Renal cortex interstitium (tissue), 11 donors: ENCODE data around the gene LDLRAD3. TPM values are rescaled to one million over a fixed set of nuclear protein-coding genes. Genes with fewer than 3 reads are reported as not detected.

ENCODE experiments used
- DNase-seq, 11 donors: peaks; one replicate each; pipeline ENCODE4 v3.0.0-alpha.2; 2013; ENCODE audit warnings: low read depth in 9 of 11, low spot score in 4 of 11; ENCODE audit errors: extremely low read depth in 1 of 11
- polyA plus RNA-seq, 3 donors: library from polyadenylated mRNA; unstranded; fragments of 120-200 nt; gene quantifications; one replicate each; pipeline ENCODE4 v1.2.1, GENCODE V29; 2013; ENCODE audit not compliant: insufficient read length in 3 of 3

LDLRAD3 gene
- polyA plus RNA-seq, 3 donors: 23.5 to 25.2 (median 24.8) TPM

DNA sequence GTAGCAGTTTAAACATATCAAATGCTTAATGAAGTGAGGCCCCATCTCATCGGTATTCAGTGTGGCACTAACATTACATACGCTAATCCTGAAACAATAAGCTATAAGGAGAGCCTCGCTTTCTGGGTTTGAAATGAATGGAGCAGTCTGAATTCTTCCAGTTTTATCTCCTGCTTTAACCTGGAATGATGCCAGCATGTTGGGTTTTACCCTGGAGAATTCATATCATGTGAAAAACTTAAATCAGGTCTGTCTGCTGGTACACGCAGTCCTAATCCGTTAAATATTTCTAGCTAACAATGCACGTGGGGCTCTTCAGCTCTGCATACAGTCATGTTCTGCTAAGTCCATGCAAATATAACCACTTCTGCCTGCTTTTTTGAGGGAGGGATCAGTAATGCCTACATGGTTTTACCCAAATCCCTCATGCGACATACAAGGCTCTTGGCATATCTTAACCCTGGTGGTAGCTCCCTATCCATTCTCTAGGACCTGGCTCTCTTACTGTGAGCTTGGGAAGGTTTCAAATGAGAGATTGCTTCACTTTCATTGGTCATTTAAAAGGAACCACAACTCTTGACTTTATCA, 252.6 kb downstream of the LDLRAD3 start:
- no peak for DNase-seq

DNA sequence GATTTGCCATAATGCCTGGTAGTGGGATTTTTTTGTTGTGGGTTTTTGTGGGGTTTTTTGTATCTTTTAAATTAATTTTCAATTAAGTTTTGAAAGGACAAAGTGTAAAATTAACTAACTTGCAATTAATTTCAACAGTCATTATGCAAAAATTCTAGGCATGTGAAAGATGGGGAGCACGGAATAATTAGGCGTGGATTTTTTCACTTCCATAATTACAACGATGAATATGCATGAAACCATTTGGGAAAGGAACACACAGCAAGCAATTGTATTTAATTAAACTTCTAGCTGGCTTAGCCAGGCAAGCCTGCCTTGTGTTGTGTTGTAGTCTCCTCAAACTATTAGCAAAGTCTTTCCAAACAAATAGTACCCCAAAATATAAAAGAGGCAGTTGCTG, 257.5 kb downstream of the LDLRAD3 start:
- no peak for DNase-seq

DNA sequence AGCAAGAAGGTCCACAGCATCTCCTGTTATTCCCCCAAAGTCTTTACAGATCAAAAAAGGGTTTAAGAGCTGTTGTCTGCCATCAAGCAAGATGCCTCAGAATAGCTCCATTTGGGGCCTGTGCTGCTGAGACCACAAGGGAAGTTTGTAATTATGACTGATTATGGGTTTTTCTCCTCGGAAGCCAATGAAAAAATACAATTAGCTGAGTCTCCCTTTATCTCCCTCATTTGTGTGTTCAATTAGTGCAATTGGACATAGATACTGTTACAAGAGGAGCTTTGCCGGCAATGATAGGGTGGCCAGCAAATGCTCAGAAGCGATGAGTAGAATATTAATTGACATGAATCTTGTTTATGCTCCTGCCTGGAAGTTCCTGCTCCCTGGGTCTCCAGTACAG, 261.7 kb downstream of the LDLRAD3 start:
- DNase-seq: no peak

DNA sequence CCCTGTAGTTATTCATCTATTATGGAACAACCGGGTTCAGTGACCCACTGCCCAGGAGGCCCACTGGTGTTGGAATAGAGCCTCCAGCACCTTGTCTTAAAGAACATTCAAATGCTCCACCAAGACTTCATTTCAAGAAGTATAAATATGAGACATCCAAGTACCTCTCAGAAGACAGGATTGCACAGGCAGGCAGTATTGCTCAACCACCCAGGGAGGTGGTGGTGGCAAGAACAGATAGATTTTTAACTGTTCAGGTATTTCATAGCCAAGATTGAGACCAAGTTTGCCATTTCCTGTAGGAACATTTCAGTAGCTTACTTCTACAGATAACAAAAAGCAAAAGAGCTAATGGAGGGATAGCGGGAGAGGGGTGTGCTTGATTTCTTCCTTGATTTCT, 266.7 kb downstream of the LDLRAD3 start:
- no peak for DNase-seq

DNA sequence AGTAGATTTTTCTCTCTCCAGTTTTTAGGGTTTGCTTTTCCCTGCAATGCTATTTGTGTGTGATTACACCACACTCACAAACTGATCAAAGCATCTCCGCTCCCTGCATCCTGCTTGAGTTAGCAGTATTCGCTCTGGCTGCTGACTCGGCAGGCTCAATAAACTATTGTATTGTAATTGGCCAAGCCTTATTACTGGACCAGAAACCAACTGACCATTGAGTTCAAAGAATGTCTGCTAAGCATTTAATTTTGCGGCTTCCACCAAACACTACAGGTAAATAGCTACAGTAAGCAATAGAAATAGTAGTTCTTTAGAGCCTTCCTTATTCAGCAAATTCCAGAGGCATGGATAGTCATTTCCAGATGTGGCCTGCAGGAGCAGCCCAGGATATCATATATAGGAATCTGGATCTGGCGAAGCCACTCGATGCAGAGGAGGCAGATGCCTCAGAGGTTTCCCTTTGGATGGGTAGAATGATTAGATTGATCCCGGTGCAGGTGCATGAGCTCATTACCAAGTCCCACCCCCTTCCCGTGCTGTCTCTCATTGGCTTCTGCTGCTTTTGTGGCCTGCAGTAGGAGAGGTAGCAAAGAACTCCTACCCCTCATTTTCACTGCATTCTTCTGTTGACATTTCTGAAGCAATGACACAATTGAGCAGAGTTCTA, 268.0 kb downstream of the LDLRAD3 start:
- no peak for DNase-seq

DNA sequence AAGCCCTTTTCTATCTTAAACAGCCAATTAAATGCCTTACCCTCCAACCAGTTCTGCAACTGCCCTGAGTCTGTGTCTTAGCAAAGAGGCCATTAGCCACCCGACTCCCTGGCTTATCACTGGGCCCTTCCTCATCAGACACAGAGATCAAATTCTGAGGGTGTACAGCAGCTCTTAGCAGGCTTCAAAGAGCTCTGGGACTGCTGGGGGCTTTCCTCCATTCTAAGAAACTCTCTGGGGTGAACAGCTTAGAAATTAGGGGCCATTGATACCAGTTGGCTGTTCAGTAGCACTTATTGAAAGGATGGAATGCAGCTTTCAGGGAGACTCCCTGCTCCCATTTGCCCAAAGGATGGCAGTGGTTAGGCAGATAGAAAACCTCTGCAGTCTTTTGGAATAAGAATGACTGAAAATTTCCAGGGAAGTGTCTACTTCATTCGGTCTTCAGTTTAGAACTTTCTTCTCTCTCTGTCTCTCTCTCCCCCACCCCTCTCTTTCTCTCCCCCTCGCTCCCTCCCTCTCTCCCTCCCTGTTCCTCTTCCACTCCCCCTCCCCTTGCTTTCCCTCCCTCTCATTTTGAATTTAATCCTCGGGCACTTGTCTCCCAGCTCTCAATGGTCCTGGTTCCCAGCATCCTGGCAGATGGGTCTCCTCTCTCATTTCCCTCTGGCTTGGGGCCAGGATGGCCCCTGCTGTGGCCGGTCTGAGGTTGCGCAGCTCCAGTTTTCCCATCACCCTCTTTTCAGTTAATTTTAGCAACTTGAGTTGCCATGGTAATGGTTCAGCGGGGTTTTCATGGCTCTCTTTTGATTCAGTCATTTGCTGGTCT, 268.9 kb downstream of the LDLRAD3 start:
- peak in 6 of 11 donors; percentile 55 to 70 (median 66) for DNase-seq

DNA sequence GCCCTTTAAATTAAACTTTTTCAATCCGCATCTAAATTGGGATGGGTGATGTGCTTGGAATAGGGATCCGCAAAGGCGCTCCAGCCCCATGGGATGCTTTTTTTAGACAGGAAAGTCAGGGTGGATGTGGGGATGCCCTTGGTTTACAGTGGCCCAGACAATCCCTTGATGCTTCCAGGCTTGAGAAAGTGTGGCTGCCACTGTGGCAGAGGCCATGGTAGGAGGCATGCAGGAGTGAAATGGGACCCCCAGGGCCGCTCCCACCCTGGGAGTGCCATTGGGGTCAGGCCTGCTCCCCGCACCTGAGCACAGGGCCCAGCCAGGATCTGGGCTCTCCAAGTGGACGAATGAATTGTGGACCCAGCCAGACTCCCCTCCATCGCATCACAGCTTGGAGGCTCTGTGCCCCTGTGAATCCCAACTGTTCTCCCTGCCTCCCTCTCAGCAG, 269.6 kb downstream of the LDLRAD3 start:
- no peak for DNase-seq

DNA sequence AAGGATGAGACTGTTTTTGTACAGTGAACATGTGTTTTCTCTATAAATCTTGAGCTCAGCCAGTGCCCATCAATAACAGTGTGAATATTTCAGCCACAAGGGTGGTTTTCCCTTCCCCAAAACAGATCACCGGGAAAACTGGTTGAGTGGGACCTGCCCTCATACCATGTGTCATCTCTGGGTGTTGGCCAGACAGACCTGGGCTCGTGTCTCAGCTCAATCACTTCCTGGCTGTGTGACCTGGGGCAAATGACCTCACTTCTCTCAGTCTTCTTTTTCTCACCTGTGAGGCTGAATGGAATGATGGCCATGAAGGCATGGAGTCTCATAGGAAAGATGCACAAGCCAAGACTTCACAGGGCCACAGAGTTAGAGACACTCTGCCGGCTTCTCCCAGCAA, 270.6 kb downstream of the LDLRAD3 start:
- no peak for DNase-seq

DNA sequence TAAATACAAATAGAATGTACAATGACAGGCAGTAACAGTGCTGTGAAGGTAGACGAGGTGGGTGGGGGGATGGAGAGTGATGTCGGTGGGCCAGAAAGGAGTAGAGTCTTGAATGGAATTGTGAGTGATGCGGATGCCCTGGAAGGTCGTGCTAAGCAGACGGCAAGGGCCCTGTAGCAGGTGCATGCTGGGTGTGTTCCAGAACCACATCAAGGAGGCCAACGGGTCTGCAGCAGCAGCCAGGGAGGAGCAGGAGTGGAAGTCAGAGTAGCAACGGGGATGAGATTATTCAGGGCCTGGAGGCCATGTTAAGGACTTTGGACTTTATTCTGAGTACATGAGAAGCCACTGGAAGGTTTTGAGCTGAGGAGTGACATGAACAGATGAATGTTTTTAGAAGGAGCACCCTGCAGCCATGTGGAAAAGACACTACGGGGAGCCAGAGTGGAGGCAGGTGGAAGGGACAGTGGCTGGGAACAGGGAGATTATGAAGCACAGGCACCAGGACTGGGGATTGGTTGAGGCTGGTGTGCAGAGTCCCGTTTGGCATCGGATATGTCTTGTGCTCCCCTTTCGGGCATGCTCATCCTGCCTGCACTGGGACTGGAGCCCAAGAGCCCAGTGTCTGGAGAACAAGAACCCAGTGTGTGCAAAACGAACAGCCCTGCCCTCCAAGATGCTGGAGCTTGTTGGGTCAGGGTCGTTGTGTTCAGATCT, 271.3 kb downstream of the LDLRAD3 start:
- no peak for DNase-seq

DNA sequence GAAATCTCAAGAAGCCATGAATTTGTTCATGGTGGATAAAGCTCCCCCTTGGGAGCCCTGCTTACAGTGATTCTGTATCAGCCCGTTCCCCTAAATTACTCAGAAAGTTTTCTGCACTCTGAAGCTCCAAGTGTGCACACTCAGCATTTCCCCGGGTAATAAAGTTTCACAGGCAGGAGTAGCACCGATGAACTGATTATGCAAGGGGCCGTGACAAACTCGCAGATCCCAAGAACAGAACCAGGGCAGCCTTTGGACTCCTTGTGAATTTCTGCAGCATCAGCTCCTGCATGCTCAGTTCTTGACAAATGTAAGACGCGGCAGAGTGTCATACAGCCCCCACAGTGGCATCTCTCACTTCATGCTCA, 271.8 kb downstream of the LDLRAD3 start:
- peak in 1 of 11 donors; percentile 57 for DNase-seq

DNA sequence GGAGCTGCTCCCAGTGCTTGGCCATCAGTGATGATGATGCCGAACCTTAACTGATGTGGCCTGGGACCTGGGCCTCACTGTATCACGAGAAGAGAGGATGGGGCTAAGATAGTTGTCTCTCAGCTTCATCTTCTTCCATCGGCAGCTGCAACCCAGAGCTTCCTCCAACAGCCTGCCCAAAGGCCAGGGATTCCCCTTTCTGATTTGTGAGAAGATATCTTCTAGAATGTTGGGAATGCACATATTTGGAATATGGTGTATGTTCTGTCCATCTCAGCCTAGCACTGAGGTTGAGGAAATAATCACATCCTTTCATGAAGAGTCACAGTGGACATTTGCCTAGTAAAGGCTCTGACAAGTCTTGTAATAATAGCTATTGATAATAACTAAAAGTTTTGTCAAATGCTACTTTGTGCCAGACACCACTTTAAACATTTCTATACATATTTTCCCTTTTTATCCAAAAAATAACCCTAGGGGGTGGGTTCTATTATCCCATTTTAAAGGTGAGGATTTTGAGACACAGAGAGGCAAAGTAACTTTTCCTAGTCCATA, 272.3 kb downstream of the LDLRAD3 start:
- DNase-seq: no peak

DNA sequence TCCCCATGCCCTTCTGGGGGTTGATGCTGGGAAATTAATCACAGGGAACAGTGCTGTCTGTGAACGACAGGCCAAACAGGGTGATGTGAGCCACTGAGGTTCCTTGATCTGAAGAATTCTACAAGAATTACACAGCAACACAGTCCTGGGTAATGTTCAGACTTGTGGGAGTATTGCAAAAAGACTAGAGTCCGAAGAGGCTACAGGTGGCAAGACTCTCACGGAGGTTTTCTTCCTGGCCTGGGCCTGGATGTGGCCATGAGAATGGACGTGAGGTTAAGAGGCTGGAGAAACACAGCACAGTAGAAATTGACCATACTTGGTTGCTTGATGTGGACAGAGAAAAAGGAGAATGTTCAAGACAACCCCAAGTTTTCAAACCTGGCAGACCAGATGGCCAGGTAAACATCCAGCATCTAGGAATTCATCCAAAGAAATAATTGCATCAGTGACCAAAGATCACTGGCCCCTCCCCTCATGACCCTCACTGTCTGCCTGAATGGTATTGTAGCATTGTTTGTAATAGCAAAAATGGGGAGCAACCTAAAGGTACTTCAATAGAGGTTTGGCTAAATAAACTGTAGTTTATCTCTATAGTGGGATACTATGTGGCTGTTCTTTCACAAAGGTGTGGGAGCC, 274.5 kb downstream of the LDLRAD3 start:
- DNase-seq: no peak

DNA sequence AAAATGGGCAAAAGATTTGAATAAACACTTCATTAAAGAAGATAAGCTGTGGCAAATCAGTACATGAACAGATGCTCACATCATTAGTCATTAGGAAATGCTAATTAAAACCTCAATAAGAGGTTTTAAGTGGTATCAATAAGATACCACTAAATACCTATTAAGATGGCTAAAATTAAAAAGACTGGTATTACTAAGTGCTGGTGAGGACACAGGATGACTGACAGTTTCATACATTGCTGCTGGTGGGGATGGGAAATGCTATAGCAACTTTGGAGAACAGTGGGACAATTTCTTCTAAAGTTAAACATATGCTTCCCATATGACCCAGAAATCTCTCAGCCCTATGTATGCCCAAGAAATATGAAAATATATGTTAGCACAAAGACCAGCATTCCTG, 276.1 kb downstream of the LDLRAD3 start:
- DNase-seq: no peak

DNA sequence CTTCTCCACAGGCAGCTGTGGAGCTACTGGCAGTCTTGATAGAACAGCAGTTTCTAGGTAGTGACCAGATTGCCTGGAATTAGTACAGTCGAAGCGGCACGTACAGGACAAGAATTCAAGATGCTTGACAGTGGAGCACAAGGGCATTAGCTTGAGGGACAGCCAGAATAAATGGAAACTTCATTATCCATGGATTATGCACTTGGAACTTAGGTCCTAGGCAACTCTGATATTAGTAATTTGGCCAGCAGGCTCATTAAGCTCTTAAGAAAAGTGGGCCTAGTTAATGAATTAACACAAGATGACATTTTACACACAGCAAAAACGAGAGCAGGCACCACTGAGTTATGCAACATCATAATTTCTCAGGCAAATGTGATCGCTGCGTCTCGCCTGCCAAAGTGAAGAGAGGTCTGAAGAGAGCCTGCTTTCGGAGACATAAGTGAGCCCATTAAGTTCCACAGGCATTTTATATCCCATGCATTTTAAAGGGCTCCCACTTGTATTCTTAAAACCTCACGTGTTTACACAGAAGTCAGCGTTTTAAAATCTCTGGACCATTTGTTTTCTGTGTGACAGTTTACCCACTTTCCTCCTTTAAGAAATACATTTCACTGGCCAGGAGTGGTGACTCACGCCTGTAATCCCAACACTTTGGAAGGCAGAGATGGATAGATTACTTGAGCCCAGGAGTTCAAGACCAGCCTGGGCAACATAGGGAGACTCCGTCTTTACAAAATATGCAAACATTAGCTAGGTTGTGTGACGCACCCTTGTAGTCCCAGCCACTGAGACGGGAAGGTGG, 279.2 kb downstream of the LDLRAD3 start:
- no peak for DNase-seq

DNA sequence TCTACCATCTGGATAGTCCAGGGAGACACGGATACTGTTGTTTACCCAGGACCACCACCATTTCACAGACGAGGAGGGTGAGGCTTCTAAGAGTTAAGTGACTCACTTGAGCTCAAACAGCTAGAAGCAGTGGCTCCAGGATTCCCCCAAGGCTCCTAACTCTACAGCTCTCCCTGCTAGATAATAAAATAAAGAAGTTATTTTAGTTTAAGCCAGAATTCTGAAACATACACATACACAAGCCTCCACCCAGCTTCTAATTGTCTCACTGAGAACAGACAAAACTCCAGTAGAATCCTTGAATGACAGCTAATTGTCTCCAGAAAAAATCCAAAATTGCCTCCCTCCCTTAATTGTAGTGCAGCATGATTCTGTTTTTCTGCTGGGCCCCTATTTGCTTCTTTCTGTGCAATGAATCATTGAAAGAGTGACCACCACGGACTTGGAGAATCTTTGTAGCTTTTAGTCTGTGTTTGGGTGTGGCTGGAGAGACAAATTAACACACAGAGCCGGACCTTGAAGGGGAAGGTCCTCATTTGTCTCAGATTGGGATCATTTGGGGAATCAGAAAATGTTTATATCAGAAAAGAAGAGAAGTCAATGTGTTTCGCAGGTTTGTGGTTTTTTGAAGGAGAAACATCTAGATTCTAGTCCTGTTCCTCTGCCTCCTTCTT, 280.5 kb downstream of the LDLRAD3 start:
- DNase-seq: no peak

DNA sequence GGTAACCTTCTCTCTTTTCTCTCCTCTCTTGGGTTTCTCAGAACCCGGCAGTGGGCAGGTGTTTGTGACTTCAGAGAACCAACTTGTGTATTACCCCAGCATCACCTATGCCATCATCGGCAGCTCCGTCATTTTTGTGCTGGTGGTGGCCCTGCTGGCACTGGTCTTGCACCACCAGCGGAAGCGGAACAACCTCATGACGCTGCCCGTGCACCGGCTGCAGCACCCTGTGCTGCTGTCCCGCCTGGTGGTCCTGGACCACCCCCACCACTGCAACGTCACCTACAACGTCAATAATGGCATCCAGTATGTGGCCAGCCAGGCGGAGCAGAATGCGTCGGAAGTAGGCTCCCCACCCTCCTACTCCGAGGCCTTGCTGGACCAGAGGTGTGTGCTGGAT, 283.2 kb downstream of the LDLRAD3 start:
- DNase-seq: no peak

DNA sequence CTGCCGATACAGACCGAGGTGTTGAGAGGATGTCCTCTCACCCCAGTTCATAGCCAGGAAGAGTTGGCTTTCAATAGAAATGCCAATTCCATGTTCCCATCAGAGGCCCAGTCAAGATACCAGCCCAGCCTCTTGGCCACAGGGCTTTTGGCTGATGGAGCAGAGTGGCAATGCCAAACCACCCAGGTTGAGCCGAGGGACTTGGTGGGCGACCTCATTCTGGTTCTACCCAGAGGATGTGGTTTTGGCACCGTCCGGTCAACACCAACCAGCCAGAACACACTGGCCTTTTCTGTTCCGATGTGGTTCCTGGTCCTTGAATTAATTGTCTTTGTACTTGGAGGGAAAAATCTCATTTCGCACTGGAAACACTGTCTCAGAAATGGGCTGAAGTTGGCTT, 284.8 kb downstream of the LDLRAD3 start:
- DNase-seq: no peak
